ENCODE measurements around the gene COL15A1.

DNA sequence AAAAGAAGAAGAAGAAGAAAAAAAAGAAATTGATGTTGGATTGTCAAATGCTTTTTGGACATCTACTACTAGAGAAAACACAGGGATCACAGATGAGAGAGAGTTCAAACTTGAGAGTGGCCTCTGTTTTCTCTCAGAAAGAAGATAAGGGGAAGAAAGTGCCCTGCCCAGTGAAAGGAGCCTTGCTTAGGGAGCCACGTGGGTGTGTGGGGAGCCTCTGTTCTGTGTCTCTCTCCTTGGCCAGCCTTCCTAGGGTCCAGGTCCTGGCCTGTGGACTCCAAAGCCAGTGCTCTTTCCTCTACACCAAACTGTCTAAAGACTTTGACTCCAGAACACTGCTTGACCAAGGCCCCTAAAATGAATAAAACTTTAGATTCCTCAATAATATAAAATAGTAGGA is 22.0 kb upstream of the COL15A1 start:
- no peak for TF ChIP-seq POLR2A (IDR thresholded peaks at IDR 0.05; ENCODE audit: low read depth)
- TF ChIP-seq, protein P1, sequence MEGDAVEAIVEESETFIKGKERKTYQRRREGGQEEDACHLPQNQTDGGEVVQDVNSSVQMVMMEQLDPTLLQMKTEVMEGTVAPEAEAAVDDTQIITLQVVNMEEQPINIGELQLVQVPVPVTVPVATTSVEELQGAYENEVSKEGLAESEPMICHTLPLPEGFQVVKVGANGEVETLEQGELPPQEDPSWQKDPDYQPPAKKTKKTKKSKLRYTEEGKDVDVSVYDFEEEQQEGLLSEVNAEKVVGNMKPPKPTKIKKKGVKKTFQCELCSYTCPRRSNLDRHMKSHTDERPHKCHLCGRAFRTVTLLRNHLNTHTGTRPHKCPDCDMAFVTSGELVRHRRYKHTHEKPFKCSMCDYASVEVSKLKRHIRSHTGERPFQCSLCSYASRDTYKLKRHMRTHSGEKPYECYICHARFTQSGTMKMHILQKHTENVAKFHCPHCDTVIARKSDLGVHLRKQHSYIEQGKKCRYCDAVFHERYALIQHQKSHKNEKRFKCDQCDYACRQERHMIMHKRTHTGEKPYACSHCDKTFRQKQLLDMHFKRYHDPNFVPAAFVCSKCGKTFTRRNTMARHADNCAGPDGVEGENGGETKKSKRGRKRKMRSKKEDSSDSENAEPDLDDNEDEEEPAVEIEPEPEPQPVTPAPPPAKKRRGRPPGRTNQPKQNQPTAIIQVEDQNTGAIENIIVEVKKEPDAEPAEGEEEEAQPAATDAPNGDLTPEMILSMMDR (IDR thresholded peaks at IDR 0.05) = no peak
- TF ChIP-seq POLR2AphosphoS5 (IDR thresholded peaks at IDR 0.05) = no peak

Data from esophagus muscularis mucosa (tissue), 3 donors.